Measurements from ENCODE around the gene CES1. TPM values are rescaled to one million over a fixed set of nuclear protein-coding genes. Genes with fewer than 3 reads are reported as not detected.

Gene CES1
- total RNA-seq, 4 donors from 2014 or later: 1.3 to 31.7 (median 14.5) TPM

DNA sequence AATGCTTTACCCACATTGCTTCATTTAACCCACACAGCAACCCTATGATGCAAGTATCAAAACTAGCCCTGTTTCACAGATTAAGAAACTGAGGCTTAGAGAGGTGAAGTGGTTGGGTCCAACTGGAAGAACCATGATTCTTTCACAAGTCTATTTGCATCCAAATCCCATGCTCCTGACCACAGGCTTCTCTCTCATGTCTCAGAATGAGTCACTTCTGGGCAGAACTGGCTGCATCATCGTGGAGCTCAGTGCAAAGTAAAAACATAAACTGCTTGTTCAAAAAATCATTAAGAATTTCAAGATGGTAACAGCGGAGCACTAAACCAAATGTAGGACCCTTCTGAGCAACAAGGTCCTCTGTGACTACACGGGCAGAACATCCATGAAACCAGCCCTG is 20.2 kb upstream of the CES1 start:
- Histone ChIP-seq H3K9me3 (no peaks in the 10 kb centered on the region), H3K36me3 (no peaks in the 10 kb centered on the region), H3K4me1 (no peaks in the 10 kb centered on the region), H3K27ac (no peak overlapping the region), H3K27me3 (peaks cover 0 to 6% of the 10 kb centered on the region in 2 donors), H3K4me3 (no peak overlapping the region)
- TF ChIP-seq POLR2A (IDR thresholded peaks at IDR 0.05): no peak
- TF ChIP-seq, protein P1, sequence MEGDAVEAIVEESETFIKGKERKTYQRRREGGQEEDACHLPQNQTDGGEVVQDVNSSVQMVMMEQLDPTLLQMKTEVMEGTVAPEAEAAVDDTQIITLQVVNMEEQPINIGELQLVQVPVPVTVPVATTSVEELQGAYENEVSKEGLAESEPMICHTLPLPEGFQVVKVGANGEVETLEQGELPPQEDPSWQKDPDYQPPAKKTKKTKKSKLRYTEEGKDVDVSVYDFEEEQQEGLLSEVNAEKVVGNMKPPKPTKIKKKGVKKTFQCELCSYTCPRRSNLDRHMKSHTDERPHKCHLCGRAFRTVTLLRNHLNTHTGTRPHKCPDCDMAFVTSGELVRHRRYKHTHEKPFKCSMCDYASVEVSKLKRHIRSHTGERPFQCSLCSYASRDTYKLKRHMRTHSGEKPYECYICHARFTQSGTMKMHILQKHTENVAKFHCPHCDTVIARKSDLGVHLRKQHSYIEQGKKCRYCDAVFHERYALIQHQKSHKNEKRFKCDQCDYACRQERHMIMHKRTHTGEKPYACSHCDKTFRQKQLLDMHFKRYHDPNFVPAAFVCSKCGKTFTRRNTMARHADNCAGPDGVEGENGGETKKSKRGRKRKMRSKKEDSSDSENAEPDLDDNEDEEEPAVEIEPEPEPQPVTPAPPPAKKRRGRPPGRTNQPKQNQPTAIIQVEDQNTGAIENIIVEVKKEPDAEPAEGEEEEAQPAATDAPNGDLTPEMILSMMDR (IDR thresholded peaks at IDR 0.05): no peak
- intact Hi-C loops (cut with DNase I; ENCODE audit: low total_unique reads): no loop called here
- no peak for DNase-seq

DNA sequence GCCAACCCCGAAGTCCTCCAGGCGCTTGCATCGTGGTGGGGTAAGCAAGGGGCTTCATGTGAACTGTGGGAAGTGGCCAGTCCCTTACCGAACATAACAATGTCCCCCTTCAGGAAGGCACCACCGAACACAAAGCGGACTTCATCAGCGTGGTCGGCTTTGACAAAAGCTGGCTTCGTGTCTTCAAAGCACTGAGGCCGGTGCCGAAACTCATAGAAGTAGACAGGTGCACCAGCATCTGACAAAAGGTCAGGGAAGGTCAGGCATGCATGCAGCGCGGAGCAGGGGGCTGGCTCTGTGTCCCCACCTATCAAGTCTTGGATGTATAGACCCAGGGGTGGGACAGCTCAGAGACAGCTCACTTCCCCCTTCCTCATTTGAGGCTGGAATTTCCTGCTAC is 16.6 kb upstream of the CES1 start:
- TF ChIP-seq POLR2A (IDR thresholded peaks at IDR 0.05): no peak
- TF ChIP-seq, protein P1 (IDR thresholded peaks at IDR 0.05): no peak
- Histone ChIP-seq H3K36me3 (no peaks in the 10 kb centered on the region), H3K27ac (no peak overlapping the region), H3K27me3 (peaks cover 0 to 11% of the 10 kb centered on the region in 2 donors), H3K4me1 (no peaks in the 10 kb centered on the region), H3K9me3 (no peaks in the 10 kb centered on the region), H3K4me3 (no peak overlapping the region)
- no peak for DNase-seq
- intact Hi-C loops (cut with DNase I; ENCODE audit: low total_unique reads): no loop called here

DNA sequence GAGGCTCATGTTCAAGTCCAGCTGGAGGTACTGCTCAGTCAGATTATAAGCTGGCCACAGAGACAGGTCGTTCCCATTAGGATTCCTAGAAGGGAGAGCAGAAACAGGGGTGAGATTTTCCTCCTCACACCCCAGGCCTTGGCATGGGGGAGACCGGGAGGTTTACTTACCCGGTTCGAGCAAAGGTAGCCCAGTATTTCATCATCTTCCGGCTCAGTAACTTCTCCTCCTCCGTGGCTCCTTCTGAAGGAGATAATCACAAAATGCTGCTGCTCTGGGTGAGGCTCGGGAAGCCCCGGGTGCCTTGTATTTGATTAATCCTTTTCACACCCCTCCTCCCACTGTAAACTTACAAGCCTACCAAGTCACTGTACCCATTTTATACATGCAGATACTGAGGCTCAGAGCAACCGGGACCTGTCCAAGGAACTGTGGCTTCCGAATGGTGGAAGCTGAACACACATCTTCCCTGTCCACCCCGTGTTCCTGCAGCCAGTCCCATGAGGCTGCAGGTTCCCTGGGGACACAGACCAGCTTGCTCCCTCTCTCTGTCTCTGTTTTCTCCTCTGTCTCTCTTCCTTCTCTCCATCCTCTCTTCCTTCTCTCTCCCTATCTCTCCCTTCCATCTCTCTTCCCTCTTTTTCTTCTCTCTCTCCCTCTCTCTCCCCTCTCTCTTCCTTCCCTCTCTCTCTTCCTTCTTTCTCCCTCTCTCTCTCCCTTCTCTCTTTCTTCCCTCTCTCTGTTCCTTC is 13.9 kb upstream of the CES1 start:
- H3K36me3 ChIP-seq: no peaks in the 10 kb centered on the region
- DNase-seq: no peak
- no peak overlapping the region for H3K4me3 ChIP-seq
- TF ChIP-seq, protein P1 (IDR thresholded peaks at IDR 0.05): no peak
- no peak for TF ChIP-seq POLR2A (IDR thresholded peaks at IDR 0.05)
- no peaks in the 10 kb centered on the region for H3K4me1 ChIP-seq
- no peak overlapping the region for H3K27ac ChIP-seq
- intact Hi-C loops (cut with DNase I; ENCODE audit: low total_unique reads): no loop called here
- no peaks in the 10 kb centered on the region for H3K9me3 ChIP-seq
- H3K27me3 ChIP-seq: peaks cover 0 to 11% of the 10 kb centered on the region in 2 donors

DNA sequence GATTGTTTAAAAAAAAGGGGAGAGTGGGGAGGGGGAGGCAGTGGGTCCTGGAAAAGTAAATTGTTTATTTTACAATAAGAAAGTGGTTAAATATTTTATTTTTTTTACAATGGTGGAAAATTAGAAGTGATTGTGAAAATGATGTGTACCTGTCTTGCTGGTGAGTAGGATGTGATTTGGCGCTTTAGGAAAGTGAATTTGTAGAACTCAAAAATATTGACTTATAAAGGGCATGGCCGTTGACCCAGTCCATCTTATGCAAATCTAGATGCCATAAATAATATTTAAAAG is 10.2 kb upstream of the CES1 start:
- Histone ChIP-seq H3K9me3 (no peaks in the 10 kb centered on the region), H3K27me3 (peaks cover 0 to 5% of the 10 kb centered on the region in 2 donors), H3K27ac (no peak overlapping the region), H3K36me3 (no peaks in the 10 kb centered on the region), H3K4me3 (no peak overlapping the region), H3K4me1 (no peaks in the 10 kb centered on the region)
- intact Hi-C loops (cut with DNase I; ENCODE audit: low total_unique reads): no loop called here
- TF ChIP-seq POLR2A (IDR thresholded peaks at IDR 0.05): no peak
- TF ChIP-seq, protein P1 (IDR thresholded peaks at IDR 0.05): no peak
- no peak for DNase-seq

DNA sequence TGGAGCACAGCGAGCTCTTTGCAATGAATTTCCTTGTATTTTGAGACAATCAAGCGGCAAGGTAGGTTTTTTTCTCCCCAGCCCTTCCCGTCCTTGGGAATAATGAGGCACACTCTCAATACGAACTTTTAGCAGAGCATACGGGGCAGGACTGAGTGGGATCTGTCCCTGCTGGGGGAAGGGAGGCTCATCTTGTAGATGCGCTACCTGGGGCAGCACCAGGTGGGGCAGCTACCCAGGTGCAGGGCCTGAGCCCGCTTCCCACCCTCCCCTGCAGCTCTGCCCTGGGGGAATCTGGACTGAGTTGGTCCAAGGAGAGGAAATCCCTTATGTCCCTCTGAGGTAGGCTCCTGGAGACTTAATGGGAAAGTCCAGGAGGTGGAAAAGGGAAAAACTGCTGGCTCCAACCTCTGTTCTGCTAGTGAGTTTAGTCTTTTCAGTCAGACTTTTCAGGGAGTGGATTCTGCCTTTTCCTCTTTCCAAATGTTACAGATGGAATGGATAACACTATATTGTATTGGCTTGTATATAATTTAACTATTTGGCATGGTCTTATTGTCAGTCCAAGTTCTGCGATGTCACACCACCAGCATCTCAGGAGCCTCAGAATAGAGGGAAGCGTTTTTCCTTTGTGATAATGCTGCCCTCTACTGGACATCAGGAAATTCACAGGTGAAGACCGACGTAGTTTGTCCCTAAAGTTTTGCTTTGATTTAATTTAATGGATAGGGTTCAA is 9.6 kb upstream of the CES1 start:
- TF ChIP-seq POLR2A (IDR thresholded peaks at IDR 0.05): no peak
- TF ChIP-seq, protein P1 (IDR thresholded peaks at IDR 0.05): peak; percentile 55 to 60 (median 58)
- intact Hi-C loops (cut with DNase I; ENCODE audit: low total_unique reads): no loop called here
- no peaks in the 10 kb centered on the region for H3K4me1 ChIP-seq
- H3K9me3 ChIP-seq: no peaks in the 10 kb centered on the region
- no peaks in the 10 kb centered on the region for H3K36me3 ChIP-seq
- H3K4me3 ChIP-seq: no peak overlapping the region
- DNase-seq: no peak
- H3K27me3 ChIP-seq: peaks cover 0 to 3% of the 10 kb centered on the region in 2 donors
- no peak overlapping the region for H3K27ac ChIP-seq

Measured in uterus (tissue), 4 donors.